ENCODE data around the gene ACACA.

The ACACA gene

GRCh38 chr17:37060094-37060493 lies 346.5 kb downstream of the ACACA start:
- no peak for DNase-seq

- DNase-seq, result no peak
Measured at GRCh38 chr17:37059493-37059892, 347.1 kb downstream of the ACACA start.

GRCh38 chr17:37056622-37057021 lies 350.0 kb downstream of the ACACA start:
- no peak for DNase-seq

GRCh38 chr17:37054894-37055293 lies 351.7 kb downstream of the ACACA start:
- no peak for DNase-seq

GRCh38 chr17:37052450-37052849 lies 354.2 kb downstream of the ACACA start:
- DNase-seq, result no peak

- DNase-seq, result no peak
Measured at GRCh38 chr17:37051833-37052232, 354.8 kb downstream of the ACACA start.

- no peak for DNase-seq
Measured at GRCh38 chr17:37051381-37051780, 355.3 kb downstream of the ACACA start.

GRCh38 chr17:37050920-37051319 lies 355.7 kb downstream of the ACACA start:
- DNase-seq, result no peak

GRCh38 chr17:37048811-37049210 lies 357.8 kb downstream of the ACACA start:
- no peak for DNase-seq

GRCh38 chr17:37047631-37048104 lies 359.0 kb downstream of the ACACA start:
- peak; percentile 77 for DNase-seq

- no peak for DNase-seq
Measured at GRCh38 chr17:37045351-37045922, 361.2 kb downstream of the ACACA start.

GRCh38 chr17:37043201-37043600 lies 363.4 kb downstream of the ACACA start:
- DNase-seq, result no peak

GRCh38 chr17:37041932-37042331 lies 364.7 kb downstream of the ACACA start:
- DNase-seq, result no peak

- DNase-seq, result no peak
Measured at GRCh38 chr17:37039269-37039668, 367.4 kb downstream of the ACACA start.

- DNase-seq, result no peak
Measured at GRCh38 chr17:37037590-37038155, 369.0 kb downstream of the ACACA start.

Measured in activated naive CD4-positive, alpha-beta T cell treated with anti-CD3 and anti-CD28 coated beads, Interleukin-2, amount 50 U/mL, for 16 hours (primary cell).